Activated CD4-positive, alpha-beta T cell treated with anti-CD3 and anti-CD28 coated beads, Interleukin-2, amount 10 ng/mL, durations not matched to agents 7 days and 5 days (primary cell): ENCODE measurements around the gene SPP2. TPM values are rescaled to one million over a fixed set of nuclear protein-coding genes. Genes with fewer than 3 reads are reported as not detected.

ENCODE experiments used
- CTCF ChIA-PET: fragments of 350-600 bp; sonication (Branson Sonifier 250); formaldehyde crosslinking; loops from one replicate; lab custom pipeline; 2021; ENCODE audit warnings: antibody characterized with exemption; lab: Charles Lee
- POLR2A ChIA-PET: fragments of 350-600 bp; sonication (Branson Sonifier 250); formaldehyde crosslinking; loops from one replicate; lab custom pipeline; 2021; ENCODE audit warnings: antibody characterized with exemption; lab: Charles Lee
- DNase-seq: peaks from one replicate; pipeline ENCODE4 v3.0.0-alpha.2; 2020
- H3K27ac Mint-ChIP-seq: one replicate; pipeline ENCODE4 v1.8.0; 2021; ENCODE audit warnings: mild to moderate bottlenecking, moderate library complexity, mixed read lengths
- H3K27me3 Mint-ChIP-seq: one replicate; pipeline ENCODE4 v1.8.0; 2021; ENCODE audit warnings: mixed read lengths
- H3K36me3 Mint-ChIP-seq: one replicate; pipeline ENCODE4 v1.8.0; 2021; ENCODE audit warnings: low read depth, mixed read lengths
- H3K4me1 Mint-ChIP-seq: one replicate; pipeline ENCODE4 v1.8.0; 2021; ENCODE audit warnings: mixed read lengths
- H3K4me3 Mint-ChIP-seq: one replicate; pipeline ENCODE4 v1.8.0; 2021; ENCODE audit warnings: mild to moderate bottlenecking, moderate library complexity, mixed read lengths
- H3K9me3 Mint-ChIP-seq: one replicate; pipeline ENCODE4 v1.8.0; 2021; ENCODE audit warnings: mixed read lengths
- total RNA-seq, 2 experiments: library from RNA; stranded (reverse); gene quantifications; one replicate each; pipeline ENCODE4 v1.2.3, GENCODE V29; 2021

Gene SPP2
- total RNA-seq, 2 experiments from 2014 or later = not detected

DNA sequence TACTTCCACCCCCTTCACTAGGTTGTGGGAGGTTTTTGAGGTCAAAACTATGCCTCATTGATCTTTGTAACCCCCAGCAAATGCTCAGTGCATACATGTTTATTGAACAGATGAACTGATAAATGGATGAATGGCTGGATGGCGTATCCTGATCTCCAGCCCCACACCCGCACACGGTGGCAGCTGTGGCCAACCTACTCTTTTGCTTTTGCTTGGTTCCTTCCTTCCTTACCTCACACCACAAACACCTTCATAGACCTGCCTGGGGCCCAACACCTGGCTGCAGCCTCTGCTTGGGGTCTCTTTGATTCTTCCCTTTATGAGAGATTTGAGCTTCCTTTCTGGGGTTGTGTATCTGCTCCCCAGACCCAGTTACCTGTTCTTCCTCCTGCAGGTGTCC lies 25.9 kb downstream of the SPP2 start:
- peaks cover 2% of the 10 kb centered on the region for H3K27me3 Mint-ChIP-seq
- H3K27ac Mint-ChIP-seq = no peak overlapping the region
- H3K4me1 Mint-ChIP-seq = peaks cover 9% of the 10 kb centered on the region
- H3K9me3 Mint-ChIP-seq = no peaks in the 10 kb centered on the region
- DNase-seq = no peak
- H3K4me3 Mint-ChIP-seq = no peak overlapping the region
- ChIA-PET POLR2A (no interaction called here), CTCF (interaction anchor here (0.8 to 1.1 kb wide), 2 partner anchors 14 to 15 kb away, joined by 3 read pairs; no protein-coding TSS in a partner anchor)
- H3K36me3 Mint-ChIP-seq = no peaks in the 10 kb centered on the region

GRCh38 chr2:234078129-234078528 lies 27.6 kb downstream of the SPP2 start:
- CTCF ChIA-PET = no interaction called here
- Mint-ChIP-seq H3K36me3 (no peaks in the 10 kb centered on the region), H3K4me3 (no peak overlapping the region), H3K27me3 (peaks cover 5% of the 10 kb centered on the region), H3K27ac (no peak overlapping the region), H3K4me1 (peaks cover 5% of the 10 kb centered on the region), H3K9me3 (no peaks in the 10 kb centered on the region)
- POLR2A ChIA-PET = no interaction called here
- DNase-seq = no peak

DNA sequence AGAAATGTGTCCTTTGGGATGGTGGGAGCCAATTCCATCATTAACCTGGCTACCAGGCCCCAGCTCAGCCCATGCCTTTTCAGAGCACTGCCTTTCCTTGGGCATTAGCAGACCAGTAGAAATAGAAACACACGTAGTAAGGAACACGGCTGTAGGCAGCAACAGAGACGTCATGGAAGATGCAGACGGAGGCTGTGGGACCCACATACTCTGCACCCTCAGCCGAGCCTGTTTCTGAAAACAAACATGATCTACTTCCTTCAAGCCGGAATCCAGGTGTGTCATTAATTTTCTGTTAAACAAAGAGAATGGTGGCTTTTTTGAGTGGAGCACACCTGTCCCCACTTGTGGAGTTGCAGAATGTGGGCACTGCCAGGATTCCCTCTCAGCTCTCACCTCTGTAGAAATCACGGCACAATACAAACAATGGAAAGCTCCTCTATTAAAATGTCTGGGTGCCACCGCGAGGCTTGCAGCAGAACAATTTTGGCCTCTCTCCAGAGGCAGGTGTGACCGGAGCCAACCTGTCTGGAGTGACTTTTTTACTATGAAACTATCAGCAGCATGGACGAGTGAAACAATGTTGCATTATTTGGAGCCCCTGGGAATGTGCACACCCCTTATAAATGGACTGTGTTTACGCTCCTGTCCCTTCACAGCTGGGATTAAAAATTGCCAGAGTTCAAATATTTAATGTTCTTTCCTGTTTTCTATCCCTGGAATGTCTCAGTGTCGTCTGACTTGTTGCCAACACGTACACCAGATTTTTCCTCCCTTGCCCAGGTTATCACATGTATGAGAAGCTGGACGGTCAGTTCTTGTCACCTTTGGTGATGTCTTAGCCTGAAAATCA lies 31.7 kb downstream of the SPP2 start:
- no peak for DNase-seq
- ChIA-PET CTCF (interaction anchor here (0.9 kb wide), 1 partner anchor 10 kb away, joined by 4 read pairs; no protein-coding TSS in a partner anchor), POLR2A (no interaction called here)
- Mint-ChIP-seq H3K4me3 (no peak overlapping the region), H3K27me3 (peaks cover 19% of the 10 kb centered on the region), H3K27ac (no peak overlapping the region), H3K4me1 (peaks cover 4% of the 10 kb centered on the region), H3K36me3 (no peaks in the 10 kb centered on the region), H3K9me3 (no peaks in the 10 kb centered on the region)

- POLR2A ChIA-PET = no interaction called here
- Mint-ChIP-seq H3K4me1 (peaks cover 4% of the 10 kb centered on the region), H3K27ac (no peak overlapping the region), H3K4me3 (no peak overlapping the region), H3K36me3 (peaks cover 1% of the 10 kb centered on the region), H3K27me3 (peaks cover 26% of the 10 kb centered on the region), H3K9me3 (peaks cover 6% of the 10 kb centered on the region)
- DNase-seq = no peak
- CTCF ChIA-PET = no interaction called here
Observed at GRCh38 chr2:234083572-234084348, 33.3 kb downstream of the SPP2 start.

DNA sequence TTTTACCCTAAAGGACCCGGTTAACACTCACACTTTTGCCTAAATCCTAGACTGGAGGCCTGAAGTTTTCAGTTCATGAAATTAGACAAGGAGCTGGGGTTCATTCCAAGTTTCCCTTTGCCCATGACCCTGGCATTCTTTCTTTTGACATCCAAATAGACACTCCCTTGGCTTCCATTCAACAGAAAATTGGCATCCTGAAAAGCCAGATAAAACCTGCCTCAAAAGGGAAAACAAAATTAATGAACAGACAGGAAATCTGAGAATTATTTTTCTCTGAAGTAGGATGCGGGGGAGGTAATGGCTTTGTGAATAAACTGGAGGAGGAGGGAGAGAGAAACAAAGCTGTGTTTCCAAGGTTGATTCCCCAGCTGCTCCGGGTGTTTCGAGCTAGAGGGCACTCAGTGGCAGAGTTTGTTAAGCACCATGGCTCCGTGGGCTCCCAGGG lies 41.0 kb downstream of the SPP2 start:
- Mint-ChIP-seq H3K4me3 (no peak overlapping the region), H3K4me1 (no peaks in the 10 kb centered on the region), H3K27ac (no peak overlapping the region), H3K36me3 (peaks cover 1% of the 10 kb centered on the region), H3K27me3 (peaks cover 26% of the 10 kb centered on the region), H3K9me3 (peaks cover 6% of the 10 kb centered on the region)
- no peak for DNase-seq
- ChIA-PET POLR2A (no interaction called here), CTCF (interaction anchor here (0.8 to 0.9 kb wide), 2 partner anchors 15 to 20 kb away, joined by 3 read pairs; no protein-coding TSS in a partner anchor)

DNA sequence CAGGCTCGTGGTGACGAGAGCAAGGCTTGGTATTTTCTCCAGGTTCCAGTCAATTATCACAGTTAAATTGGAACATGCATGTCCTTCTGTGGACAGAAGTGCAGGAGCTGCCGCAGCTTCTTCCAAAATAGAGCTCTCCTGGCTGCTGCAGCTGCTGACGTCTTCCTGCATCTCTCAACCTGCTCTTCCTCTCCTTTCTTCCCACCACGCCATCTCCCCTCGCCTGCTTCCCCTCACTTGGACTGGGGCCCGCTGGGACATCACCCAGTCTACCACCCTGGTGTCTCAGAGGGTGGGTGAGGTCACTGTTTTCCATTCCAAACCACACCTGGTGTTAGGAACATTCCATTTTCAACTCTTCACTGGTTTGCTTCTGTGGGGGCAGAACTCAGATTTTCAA lies 41.4 kb downstream of the SPP2 start:
- Mint-ChIP-seq H3K36me3 (peaks cover 1% of the 10 kb centered on the region), H3K27me3 (peaks cover 25% of the 10 kb centered on the region), H3K9me3 (peaks cover 6% of the 10 kb centered on the region), H3K4me3 (no peak overlapping the region), H3K27ac (no peak overlapping the region), H3K4me1 (no peaks in the 10 kb centered on the region)
- ChIA-PET POLR2A (no interaction called here), CTCF (interaction anchor here (0.8 to 0.9 kb wide), 2 partner anchors 16 to 20 kb away, joined by 3 read pairs; no protein-coding TSS in a partner anchor)
- no peak for DNase-seq

DNA sequence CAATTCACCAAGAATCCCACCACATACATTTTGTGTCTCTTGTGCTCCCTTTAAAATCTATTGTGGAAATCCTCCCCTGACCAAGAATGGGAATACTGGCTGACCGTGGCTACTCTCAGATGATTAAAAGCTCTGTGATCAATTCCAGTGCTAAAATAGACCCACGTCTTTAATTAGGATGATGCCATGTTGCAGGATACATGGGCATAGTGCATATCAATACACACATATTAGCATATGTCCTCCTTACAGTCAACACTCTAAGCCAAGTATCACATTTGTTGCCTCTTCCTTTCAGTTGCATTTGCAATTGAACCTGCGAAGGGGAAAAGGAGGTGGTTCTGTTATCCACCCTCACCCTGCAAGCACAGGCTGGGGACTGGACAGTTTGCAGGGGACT lies 41.8 kb downstream of the SPP2 start:
- Mint-ChIP-seq H3K4me3 (no peak overlapping the region), H3K36me3 (peaks cover 1% of the 10 kb centered on the region), H3K27ac (no peak overlapping the region), H3K9me3 (peaks cover 6% of the 10 kb centered on the region), H3K4me1 (no peaks in the 10 kb centered on the region), H3K27me3 (peaks cover 20% of the 10 kb centered on the region)
- no peak for DNase-seq
- POLR2A ChIA-PET = no interaction called here
- CTCF ChIA-PET = interaction anchor here (0.9 kb wide), 1 partner anchor 21 kb away, joined by 3 read pairs; no protein-coding TSS in a partner anchor

DNA sequence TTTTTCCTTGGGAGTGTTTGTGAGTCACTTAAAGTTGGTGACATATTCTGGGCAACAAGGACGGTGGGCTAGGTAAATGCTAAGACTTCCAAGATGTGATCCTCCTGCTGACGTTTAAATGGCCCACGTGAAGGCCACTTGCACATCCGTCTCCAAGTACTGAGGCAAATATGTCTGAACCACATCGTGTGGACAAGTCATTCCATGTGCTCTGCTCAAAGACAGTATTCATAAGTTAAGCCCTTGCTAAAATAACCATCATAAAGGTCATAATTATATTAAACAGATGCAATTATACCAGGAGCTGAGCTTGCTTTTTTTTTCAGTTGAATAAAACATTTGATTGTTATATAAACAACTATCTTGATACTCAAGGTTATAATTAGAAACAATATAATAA lies 44.8 kb downstream of the SPP2 start:
- CTCF ChIA-PET = no interaction called here

GRCh38 chr2:234096164-234096563 lies 45.7 kb downstream of the SPP2 start:
- Mint-ChIP-seq H3K27ac (peak overlapping the region; percentile 52), H3K9me3 (peaks cover 5% of the 10 kb centered on the region)
- POLR2A ChIA-PET = no interaction called here

More for the DNA sequence above, 44.8 kb downstream of the SPP2 start:
- DNase-seq = no peak
- peaks cover 4% of the 10 kb centered on the region for H3K36me3 Mint-ChIP-seq
- no peak overlapping the region for H3K27ac Mint-ChIP-seq
- H3K9me3 Mint-ChIP-seq = peaks cover 5% of the 10 kb centered on the region
- POLR2A ChIA-PET = interaction anchor here (0.6 kb wide), 1 partner anchor 114 kb away, joined by 6 read pairs; no protein-coding TSS in a partner anchor
- H3K4me1 Mint-ChIP-seq = peaks cover 15% of the 10 kb centered on the region
- H3K4me3 Mint-ChIP-seq = no peak overlapping the region
- H3K27me3 Mint-ChIP-seq = peaks cover 9% of the 10 kb centered on the region

GRCh38 chr2:234098681-234099080 lies 48.2 kb downstream of the SPP2 start:
- no peak for DNase-seq
- peaks cover 40% of the 10 kb centered on the region for H3K4me1 Mint-ChIP-seq
- H3K4me3 Mint-ChIP-seq = no peak overlapping the region
- peaks cover 6% of the 10 kb centered on the region for H3K36me3 Mint-ChIP-seq
- peaks cover 5% of the 10 kb centered on the region for H3K9me3 Mint-ChIP-seq
- H3K27ac Mint-ChIP-seq = no peak overlapping the region
- H3K27me3 Mint-ChIP-seq = peaks cover 6% of the 10 kb centered on the region
- ChIA-PET CTCF (no interaction called here), POLR2A (interaction anchor here (0.7 kb wide), 1 partner anchor 344 kb away, joined by 3 read pairs; no protein-coding TSS in a partner anchor)

More at GRCh38 chr2:234096164-234096563, 45.7 kb downstream of the SPP2 start:
- Mint-ChIP-seq H3K36me3 (peaks cover 6% of the 10 kb centered on the region), H3K4me1 (peaks cover 24% of the 10 kb centered on the region), H3K4me3 (no peak overlapping the region), H3K27me3 (peaks cover 9% of the 10 kb centered on the region)
- CTCF ChIA-PET = no interaction called here
- DNase-seq = no peak

- H3K9me3 Mint-ChIP-seq = peaks cover 5% of the 10 kb centered on the region
- H3K36me3 Mint-ChIP-seq = peaks cover 6% of the 10 kb centered on the region
- no peak for DNase-seq
- H3K27me3 Mint-ChIP-seq = peaks cover 6% of the 10 kb centered on the region
- peak overlapping the region; percentile 54 for H3K27ac Mint-ChIP-seq
- peaks cover 40% of the 10 kb centered on the region for H3K4me1 Mint-ChIP-seq
- POLR2A ChIA-PET = interaction anchor here (0.7 kb wide), 1 partner anchor 344 kb away, joined by 3 read pairs; no protein-coding TSS in a partner anchor
- H3K4me3 Mint-ChIP-seq = no peak overlapping the region
- CTCF ChIA-PET = no interaction called here
Observed at GRCh38 chr2:234099266-234099665, 48.8 kb downstream of the SPP2 start.

DNA sequence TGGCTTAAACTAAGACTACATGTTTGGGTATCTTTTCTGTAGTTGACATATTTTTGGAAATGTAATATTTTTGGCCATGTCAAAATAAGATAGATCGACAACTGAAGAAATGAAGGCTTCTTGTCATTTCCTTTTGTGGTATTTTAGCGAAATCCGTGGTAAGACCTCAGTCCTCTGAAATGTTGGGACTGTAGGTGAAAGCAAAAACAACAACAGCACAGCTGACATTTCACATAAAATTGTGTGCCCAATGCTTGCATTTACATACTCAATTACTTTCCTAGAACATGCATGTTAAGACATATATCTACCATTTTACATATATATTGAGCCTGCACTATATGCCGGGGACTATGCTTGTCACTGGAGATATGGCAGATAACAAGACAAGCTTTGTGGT lies 50.2 kb downstream of the SPP2 start:
- Mint-ChIP-seq H3K4me3 (no peak overlapping the region), H3K9me3 (peaks cover 5% of the 10 kb centered on the region)
- POLR2A ChIA-PET = no interaction called here

More for the DNA sequence above, 50.2 kb downstream of the SPP2 start:
- peaks cover 6% of the 10 kb centered on the region for H3K36me3 Mint-ChIP-seq
- peaks cover 40% of the 10 kb centered on the region for H3K4me1 Mint-ChIP-seq
- CTCF ChIA-PET = no interaction called here
- H3K27ac Mint-ChIP-seq = peak overlapping the region; percentile 77
- DNase-seq = peak; percentile 51
- H3K27me3 Mint-ChIP-seq = peaks cover 6% of the 10 kb centered on the region
